NCI-H2107 treated with DMSO at 0.1 percent for 48 hours (cell line): ENCODE data around the gene DNLZ.

Experiments
- DNase-seq: peaks from one replicate; lab custom pipeline; 2025; ENCODE audit not compliant: unreplicated experiment; lab: John Stamatoyannopoulos, UW

Gene DNLZ

DNA sequence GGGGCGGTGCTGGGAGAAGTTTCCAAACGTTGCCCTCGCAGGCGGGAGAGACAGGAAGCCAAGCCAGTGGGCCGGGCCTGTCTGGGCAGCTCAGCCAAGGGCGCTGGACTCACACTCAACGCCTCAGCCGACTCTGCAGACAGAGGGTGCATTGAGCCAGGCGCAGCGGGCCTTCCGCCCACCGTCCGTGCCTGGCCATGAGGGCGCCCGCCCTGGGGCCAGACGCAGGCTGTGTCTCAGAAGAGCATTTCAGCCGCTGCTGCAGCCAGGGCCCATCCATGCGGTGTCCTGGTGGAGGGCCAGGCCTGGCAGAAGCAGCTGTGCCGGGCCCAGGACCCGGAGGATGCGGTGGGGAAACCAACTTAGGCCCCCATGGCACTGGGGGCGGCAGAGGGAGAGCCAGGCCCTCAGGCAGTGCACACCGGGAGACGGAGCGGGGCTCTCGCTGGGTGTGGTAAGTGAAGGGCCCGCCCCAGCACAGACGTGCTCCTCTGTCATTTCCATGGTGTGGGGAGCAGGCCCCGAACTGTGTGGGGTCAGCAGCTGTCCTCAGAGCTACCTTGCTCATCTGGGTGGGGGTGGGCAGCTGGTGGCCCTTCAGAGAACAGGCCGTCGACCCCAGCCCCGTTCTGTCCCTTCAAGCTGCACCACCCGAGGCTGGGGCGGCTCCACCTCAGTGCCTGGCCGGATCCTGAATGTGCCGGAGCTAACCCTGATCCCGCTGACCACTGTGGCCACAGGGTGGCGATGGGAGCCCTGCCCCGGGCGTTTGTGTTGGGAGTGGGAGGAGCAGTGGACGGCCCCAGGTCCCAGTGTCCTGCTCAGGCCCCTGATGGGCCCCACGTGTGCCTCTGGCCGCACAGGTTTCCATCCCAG is 18.0 kb downstream of the DNLZ start:
- DNase-seq = no peak

DNA sequence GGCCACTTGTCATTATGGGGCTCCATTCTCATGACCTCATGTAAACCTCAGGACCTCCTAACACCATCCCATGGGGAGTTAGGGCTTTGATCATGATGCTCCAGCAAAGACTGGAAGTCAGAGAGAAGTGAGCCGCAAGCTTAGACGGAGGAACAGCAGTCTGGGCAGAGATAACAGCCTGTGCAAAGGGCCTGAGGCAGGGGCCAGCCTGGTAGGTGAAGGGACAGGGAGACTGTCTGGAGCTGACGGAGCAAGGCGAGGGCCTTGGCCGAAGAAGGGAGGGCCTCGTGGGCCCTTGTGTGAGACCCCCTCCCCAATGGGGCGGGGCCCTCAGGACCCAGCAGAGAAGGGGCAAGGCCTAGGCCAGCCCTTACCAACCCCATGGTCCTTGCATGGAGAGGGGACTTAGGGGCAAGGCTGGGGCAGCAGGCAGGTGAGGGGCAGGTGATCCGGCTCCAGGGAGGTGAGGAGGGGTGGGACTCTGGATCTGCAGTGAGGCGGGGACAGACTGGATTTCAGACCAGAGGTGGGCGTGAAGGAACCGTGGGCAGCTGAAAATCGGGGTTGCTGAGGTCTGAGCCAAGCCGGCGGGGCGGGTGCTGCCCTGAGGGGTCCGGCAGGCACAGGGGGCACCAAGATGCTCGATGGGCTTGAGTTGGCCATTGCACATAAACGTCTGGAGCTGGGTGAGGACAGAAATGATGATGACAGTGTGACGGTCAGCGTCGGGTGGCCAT is 18.8 kb downstream of the DNLZ start:
- DNase-seq = no peak

DNA sequence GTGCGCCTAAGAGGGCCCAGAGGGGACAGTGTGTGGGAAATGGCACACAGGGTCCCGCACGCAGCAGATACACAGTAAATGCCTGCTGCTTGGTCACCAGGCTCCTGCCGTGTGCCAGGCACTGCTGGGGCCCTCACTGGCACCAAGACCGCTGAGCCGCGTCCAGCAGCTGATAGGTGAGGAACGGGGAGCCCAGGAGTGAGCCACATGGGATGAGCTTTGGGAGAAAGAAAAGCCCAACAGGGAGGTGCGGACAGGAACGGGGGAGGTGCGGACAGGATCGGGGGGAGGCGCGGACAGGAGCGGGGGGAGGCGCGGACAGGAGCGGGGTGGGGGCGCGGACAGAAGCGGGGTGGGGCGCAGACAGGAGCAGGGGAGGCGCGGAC is 19.7 kb downstream of the DNLZ start:
- DNase-seq = no peak

DNA sequence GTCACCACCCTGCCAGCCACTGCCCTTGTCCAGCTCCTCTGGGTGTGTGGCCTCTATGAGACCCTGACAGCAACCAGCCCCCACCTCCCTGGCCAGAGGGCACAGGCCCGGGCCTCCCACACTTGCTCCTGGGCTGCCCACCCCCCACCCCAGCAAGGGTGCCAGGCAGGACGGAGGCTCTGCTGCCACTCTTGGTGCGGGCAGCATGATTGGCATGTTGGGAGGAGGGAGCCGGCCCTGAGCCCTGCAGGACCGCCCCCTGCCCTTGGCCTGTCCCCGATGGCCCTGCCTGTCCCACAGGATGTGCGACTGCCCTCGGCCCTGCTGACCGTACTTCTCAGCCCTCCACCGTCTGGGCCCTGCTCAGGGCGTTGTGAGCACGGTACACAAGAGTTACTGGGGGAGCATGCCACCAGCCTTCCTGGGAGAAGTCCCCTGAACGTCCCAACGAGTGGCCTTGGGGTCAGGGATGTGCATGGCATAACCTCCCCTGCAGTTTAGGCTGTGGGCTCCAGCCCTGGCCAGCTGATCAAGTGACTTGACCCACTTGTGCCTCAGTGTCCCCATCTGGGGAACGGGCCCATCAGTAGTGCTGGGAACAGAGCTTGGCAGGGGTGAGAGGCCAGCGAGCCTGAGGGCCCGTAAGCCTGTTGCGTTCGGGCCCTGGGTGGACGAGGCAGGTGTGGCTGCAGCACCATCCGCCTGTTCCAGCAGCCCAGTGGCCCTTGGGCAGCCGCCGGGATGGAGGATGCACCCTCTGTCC is 20.2 kb downstream of the DNLZ start:
- no peak for DNase-seq

DNA sequence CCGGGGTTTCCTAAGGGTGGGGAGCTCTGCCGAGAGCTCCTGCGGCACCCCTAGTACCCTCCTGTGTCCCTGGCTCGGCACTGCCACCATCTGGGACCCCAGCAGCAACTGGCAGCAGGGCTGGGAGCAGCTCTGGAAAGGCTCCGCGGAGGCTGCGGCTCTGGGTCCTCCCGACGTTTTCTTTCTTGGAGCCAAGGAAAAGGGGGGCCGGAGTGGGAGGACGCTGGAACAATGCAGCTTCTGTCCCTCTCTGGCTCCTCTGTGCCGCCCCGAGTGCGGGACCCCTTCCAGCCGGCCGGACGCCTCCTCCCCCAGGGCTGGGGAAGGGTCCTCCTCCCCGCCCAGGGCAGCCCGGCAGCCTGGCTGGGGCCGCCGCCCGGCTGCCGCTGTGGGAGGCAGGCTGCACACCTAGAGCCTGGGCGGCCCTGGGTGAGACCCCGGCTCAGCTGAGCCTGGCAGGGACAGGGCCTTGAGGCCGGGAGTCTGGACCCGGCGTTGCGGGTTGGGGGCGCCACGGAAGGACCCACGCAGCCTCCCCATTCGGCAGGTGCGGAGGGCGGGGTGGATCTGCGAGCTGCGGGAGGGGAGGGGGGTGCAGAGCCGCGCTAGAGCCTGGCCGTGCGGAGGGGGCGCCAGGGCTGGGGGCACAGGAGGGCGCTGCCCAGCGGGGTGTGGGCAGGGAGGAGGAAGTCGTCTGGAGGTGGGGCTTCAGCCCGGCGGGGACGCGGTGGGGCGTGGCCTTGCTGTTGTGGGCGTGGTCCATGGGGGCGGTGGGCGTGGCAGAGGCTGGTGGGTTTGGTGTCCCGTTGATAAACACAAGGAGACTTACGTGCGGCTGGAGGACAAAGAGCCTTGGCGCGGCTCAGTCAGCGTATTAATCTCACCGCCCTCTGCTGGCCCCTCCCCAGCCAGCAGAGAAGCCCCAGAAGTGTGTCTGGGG is 21.1 kb downstream of the DNLZ start:
- no peak for DNase-seq

DNA sequence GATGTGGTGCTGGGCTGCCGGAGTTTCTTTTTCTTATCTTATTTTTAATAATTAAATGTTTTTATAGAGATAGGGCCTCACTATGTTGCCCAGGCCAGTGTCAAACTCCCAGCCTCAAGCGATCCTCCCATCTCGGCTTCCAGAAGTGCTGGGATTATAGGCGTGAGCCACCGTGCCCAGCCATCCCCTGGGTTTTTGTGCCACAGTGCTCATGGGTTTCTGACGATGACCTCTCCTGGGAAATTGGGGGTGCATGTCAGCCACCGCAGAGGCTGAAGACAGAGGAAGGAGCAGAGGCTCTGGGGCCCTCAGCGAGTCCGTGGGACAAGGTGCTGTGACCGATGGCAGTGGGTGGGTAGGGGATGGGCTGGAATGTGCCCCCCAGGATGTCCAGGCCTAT is 21.8 kb downstream of the DNLZ start:
- no peak for DNase-seq

DNA sequence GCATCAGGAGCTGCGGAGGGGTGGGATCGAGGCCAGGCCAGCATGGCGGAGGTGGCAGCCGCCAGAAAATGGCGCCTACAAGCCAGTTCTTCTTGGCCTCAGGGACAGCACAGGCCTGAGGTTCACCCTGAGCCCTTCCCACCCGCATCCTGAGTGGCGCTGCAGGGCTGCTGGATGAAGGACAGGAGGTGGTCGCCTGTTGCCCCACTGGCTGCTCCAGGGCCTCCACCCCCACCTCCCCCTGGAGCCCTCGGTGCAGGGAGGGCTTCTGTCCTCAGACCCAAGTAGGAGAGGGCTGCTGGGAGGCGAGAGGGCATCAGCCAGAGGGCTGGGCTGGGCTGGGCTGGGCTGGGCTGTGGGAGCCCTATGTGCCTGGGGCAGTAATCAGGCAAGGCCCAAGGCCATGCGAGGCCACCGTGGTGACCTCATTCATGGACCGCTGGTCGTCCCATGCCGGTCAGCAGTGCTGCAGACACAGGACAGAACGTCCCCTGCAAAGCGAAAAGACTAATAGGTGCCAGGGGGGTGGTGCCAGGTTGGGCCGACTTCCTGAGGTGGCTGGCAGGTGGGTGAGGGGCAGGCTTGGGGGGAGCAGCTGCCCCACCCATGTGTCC is 22.4 kb downstream of the DNLZ start:
- no peak for DNase-seq

DNA sequence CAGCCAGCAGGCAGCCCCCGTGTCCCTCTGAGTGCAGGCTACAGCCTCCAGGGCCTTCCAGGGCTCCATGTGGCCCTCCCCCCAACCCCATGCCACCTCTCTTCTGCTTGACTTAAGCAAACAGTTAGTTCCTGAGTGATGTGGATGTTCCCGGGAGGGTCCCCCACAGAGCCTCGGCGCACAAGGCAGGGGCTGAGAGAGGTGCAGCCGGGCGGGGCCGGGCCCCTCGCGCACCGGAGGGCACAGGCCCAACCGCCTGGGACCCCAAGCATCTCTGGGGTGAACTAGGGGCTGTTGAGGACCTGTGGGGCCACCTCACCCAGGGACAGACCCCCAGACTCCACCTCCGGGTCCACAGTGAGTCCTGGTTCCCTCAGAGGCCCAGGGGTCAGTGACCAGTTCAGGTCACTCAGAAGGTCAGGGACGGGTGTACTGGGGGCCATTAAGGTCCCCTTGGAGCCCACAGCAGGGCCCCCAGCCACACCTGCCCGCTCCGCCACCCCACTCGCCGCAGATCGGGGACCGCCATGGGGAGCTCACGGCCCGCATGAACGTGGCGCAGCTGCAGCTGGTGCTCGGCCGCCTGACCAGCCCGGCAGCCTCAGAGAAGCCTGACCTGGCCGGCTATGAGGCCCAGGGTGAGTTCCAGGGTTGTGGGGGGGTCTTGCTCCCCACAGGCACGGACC is 23.0 kb downstream of the DNLZ start:
- DNase-seq = no peak

DNA sequence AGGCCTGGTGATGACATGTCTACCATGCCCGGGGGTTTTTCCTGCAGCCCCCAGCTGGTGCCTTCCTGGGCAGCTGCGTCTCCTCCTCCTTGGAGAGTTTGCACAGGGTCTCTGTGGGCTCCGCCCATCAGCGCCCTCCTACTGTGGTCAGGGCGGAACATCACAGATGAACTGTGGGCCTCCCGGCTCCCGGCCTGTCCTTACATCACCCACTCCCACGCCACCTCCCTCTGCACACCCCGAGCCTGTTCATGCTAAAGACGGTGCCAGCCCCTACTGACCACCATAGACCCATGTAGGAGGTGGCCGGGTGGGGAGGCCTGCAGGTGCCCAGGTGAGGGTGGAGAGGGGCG is 23.6 kb downstream of the DNLZ start:
- DNase-seq = no peak

DNA sequence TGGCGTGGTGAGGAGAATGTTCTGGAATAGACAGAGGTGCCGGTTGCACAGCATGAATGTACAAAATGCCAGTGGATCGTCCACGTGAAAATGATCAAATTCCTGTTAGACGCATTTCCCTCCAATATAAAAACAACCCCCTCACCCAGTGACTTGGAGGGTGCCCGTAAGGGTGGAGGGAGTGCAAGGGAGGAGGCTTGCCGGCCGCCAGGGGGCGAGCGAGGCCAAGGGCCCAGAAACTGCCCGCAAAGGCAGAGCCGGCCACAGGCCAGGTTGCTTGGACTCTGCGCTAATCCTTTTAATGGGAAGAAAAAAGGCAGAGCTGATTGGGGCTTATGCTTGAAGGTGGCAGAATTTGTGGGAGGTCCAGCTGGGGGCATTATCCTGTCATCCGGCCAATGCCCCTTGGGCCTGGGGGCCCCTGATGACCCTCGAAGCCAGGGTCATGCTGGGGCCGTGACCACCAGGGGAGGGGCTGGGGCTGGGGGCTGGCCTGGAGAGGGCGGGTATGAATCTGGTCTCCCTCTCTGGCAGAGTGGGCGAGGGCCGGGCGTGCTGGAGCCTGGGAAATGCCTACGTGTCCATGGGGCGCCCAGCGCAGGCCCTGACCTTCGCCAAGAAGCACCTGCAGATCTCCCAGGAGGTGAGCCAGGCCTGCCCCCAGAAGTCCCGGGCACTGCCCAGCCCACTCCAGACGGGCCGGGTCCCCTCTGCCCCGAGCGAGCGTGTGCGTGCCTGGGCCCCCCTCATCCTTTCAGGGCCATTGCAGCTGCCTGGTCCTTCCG is 24.2 kb downstream of the DNLZ start:
- no peak for DNase-seq

DNA sequence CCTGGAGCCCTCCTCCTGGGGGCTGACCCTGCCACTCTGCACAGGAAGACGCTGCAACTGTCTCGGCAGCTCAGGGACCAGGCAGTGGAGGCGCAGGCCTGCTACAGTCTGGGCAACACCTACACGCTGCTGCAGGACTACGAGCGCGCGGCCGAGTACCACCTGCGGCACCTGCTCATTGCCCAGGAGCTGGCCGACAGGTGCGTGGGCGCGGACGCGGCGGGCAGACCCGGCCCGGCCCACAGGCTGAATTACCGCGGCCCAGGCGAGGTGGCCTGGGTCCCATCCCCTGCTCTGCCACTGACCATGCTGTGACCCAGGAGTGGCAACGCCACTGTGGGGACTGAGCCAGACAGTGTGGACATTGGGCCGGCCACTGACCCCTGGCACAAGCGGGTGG is 25.0 kb downstream of the DNLZ start:
- DNase-seq = no peak

DNA sequence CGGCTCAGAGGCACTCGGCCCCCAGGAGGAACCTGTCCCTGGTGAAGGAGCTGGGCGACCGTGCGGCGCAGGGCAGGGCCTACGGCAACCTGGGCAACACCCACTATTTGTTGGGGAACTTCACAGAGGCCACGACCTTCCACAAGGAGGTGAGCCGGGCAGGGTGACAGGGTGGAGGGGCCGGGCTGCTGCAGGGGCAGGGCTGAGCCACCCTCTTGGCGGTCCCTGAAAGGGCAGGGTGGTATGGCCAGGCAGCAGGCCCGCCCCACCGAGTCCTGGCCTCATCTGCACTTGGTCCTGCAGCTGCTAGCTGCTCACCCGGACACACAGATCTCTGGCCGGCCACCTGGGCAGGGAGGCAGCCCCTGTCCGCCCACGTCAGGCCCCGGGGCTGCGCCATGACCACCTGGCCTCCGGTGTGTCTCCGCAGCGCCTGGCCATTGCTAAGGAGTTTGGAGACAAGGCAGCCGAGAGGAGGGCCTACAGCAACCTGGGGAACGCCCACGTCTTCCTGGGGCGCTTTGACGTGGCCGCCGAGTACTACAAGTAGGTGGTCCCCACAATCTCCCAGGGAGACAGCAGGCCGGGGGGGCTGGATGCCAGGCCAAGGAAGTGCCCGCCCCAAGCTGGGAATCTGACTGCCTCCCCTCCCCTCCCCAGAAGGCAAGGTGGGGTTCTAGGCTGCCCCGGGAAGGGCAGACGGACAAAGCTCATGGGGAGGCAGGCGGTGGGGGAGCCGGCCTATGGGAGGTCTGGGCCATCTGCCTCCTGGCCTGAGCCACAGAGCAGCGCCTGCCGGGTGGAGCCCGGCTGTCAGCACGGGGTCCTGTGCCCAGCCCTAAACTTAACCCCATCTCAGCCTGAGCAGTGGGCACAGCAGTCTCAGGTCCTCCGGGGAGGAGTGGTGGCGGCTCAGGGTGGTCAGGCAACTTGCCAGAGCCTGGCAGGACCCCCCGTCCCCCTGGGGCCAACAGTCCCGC is 25.8 kb downstream of the DNLZ start:
- DNase-seq = no peak

DNA sequence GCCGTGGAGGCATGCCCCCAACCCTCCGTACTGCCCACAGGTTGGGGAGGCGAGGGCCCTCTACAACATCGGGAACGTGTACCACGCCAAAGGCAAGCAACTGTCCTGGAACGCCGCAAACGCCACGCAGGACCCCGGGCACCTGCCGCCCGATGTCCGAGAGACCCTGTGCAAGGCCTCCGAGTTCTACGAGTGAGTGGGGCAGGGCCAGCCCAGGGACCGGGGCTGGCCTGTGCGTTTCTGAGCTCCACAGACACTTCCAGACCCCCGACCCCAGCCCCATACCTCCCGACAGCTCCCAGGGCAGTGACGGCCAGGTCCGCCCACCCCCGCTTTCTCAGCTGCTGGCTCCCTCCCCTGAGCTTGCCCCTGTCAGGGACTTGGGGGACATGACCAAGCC is 26.7 kb downstream of the DNLZ start:
- DNase-seq = no peak

DNA sequence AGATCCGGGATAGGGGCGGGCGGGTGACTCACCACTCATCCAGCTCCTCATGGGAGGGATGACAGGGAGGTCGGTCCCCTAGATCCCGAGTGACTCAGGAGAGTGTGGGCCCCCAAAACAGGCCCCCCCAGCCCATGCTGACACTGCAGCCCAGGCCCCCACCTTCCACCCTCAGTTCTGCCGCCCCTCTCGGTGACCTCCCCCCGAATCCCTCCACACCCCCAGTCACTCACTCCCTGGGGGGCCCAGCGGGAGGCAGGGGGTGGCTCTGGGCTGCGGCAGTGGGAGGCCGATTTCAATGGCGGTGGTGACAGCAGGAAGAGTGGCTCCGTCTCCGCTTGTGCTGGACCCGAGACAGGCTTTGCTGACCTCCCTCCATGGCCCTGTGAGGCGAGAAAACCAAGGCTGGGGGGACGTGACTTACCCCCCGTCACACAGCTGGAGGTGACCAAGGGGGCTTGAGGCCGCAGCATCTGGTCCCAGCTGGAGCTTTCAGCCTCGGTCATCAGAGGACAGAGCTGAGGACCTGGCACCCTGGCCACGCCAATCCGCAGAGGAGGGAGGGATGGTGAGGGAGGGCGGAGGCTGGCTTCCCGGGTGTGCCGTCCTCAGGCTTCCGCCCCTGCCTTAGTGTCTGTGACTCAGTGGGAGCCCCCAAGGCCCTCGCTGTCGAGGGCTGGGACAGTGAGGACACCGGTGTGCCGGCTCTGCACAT is 27.2 kb downstream of the DNLZ start:
- DNase-seq = no peak

DNA sequence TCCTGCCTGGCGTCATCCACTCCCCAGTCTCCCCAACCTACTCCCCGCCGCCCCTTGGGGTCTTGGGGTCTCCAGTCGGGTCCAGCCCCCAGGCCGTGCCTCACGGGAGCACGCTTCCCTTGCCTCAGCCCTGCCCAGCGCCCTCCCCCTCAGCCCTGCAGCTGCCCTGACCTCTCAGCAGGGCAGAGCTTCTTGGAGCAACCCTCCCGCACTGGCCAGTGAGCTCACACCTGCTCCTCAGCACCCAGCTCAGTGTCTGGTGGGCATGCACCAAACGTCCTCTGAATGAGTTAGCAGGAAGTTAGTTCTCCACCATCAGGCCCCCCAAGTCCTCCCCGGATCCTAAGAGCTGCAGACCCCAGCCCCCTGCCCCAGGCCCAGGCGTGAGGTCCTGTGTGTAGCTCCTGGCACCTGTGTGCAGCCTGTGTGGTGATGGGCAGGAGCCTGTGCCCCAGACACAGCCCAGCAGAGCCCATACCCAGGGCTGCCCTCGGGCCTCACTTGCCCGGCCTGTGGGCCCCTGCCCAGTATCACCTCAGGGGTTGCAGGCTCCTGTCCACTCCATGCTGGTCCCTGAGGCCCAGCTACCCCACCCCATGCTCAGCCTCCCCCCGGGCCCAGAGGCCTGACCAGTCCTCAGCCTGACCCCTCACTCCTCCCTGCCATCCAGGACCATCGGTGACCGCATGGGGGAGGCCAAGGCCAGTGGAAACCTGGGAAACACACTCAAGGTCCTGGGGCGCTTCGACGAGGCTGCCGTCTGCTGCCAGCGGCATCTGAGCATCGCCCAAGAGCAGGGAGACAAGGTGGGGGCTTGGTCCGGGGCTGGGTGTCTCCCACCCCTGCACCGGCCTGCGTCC is 28.0 kb downstream of the DNLZ start:
- DNase-seq = no peak

DNA sequence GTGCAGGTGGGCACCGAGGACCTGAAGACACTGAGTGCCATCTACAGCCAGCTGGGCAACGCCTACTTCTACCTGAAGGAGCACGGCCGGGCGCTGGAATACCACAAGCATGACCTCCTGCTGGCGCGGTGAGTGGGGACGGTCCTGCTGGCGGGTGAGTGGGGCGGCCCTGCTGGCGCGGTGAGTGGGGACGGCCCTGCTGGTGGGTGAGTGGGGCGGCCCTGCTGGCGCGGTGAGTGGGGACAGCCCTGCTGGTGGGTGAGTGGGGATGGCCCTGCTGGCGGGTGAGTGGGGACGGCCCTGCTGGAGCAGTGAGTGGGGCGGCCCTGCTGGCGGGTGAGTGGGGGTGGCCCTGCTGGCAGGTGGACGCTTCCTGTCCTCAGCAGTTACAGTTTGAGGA is 29.0 kb downstream of the DNLZ start:
- no peak for DNase-seq
